MM.1S (cell line): ENCODE data around the gene CAMK2G.

ENCODE experiments used
- CTCF ChIP-seq: fragments of 300-600 bp; sonication (generic); IDR thresholded peaks from 2 replicates; pipeline ENCODE4 v1.5.1; 2016; ENCODE audit warnings: antibody characterized with exemption, low read length, mixed read lengths
- EZH2phosphoT487 ChIP-seq: fragments of 300-600 bp; sonication (generic); IDR thresholded peaks from 2 replicates; pipeline ENCODE4 v1.6.1; 2018; ENCODE audit warnings: antibody characterized with exemption, low read length

- TF ChIP-seq CTCF (no peak), EZH2phosphoT487 (no peak)
Observed at GRCh38 chr10:73892310-73893030, 18.1 kb upstream of the CAMK2G start.
